HG02970 (cell line): ENCODE measurements around the gene SIX5.
"Not testable (repeated sequence)": the region's sequence is repeated elsewhere in the genome, so short reads cannot be mapped to it uniquely, and the experiment has no call there.

Source experiments
- ATAC-seq: cut with Tn5 transposase; IDR thresholded peaks from one replicate; pipeline ENCODE4 v1.9.1; 2021; ENCODE audit warnings: mild to moderate bottlenecking, moderate library complexity, moderate number of reproducible peaks; ENCODE audit not compliant: unreplicated experiment, low FRiP score

The SIX5 gene

GRCh38 chr19:45768984-45769782 is at the start of gene SIX5:
Gene SIX5 (minus strand): TSS chr19:45769252. CDS start chr19:45768844, 408 bp downstream.
- ATAC-seq = peak; percentile 63

- no peak for ATAC-seq
Observed at GRCh38 chr19:45817725-45818301, 48.8 kb upstream of the SIX5 start.

- ATAC-seq = peak; percentile 68
Observed at GRCh38 chr19:45817010-45817724, 48.1 kb upstream of the SIX5 start.

- no peak for ATAC-seq
Observed at GRCh38 chr19:45816236-45817009, 47.4 kb upstream of the SIX5 start.

GRCh38 chr19:45815481-45816216 is 46.6 kb upstream of the SIX5 start:
- ATAC-seq = no peak

GRCh38 chr19:45814851-45815480 is 45.9 kb upstream of the SIX5 start, which contains the start of gene RSPH6A:
Gene RSPH6A (minus strand): TSS chr19:45815308. CDS start chr19:45815176, 132 bp downstream.
- no peak for ATAC-seq

GRCh38 chr19:45814166-45814780 is 45.2 kb upstream of the SIX5 start:
- no peak for ATAC-seq

- no peak for ATAC-seq
Observed at GRCh38 chr19:45812297-45812696, 43.2 kb upstream of the SIX5 start.

- no peak for ATAC-seq
Observed at GRCh38 chr19:45809643-45810159, 40.6 kb upstream of the SIX5 start.

GRCh38 chr19:45805719-45806118 is 36.7 kb upstream of the SIX5 start:
- ATAC-seq = no peak

GRCh38 chr19:45804959-45805230 is 35.8 kb upstream of the SIX5 start:
- ATAC-seq = no peak

- no peak for ATAC-seq
Observed at GRCh38 chr19:45804140-45804958, 35.3 kb upstream of the SIX5 start.

- no peak for ATAC-seq
Observed at GRCh38 chr19:45801603-45802175, 32.6 kb upstream of the SIX5 start.

- no peak for ATAC-seq
Observed at GRCh38 chr19:45800070-45800553, 31.1 kb upstream of the SIX5 start.

GRCh38 chr19:45799541-45799940 is 30.5 kb upstream of the SIX5 start:
- not testable (repeated sequence) for ATAC-seq

- ATAC-seq = no peak
Observed at GRCh38 chr19:45798995-45799517, 30.0 kb upstream of the SIX5 start.

- no peak for ATAC-seq
Observed at GRCh38 chr19:45794627-45795026, 25.6 kb upstream of the SIX5 start.
